Activated T-helper 17 cell treated with anti-CD3 and anti-CD28 coated beads, Interleukin-2, amount 50 U/mL, for 72 hours (primary cell): Measurements from ENCODE around the gene LGALSL. TPM values are rescaled to one million over a fixed set of nuclear protein-coding genes. Genes with fewer than 3 reads are reported as not detected.

ENCODE experiments used
- ATAC-seq: fragments of 150-1000 bp; cut with Tn5 transposase; replicated peaks from 2 replicates; pipeline ENCODE4 v1.10.0; 2021; ENCODE audit warnings: mild to moderate bottlenecking, moderate library complexity
- H3K27ac Mint-ChIP-seq: one replicate; pipeline ENCODE4 v1.8.0; 2022; ENCODE audit warnings: mixed read lengths
- H3K27me3 Mint-ChIP-seq: one replicate; pipeline ENCODE4 v1.8.0; 2022; ENCODE audit warnings: mixed read lengths
- H3K36me3 Mint-ChIP-seq: one replicate; pipeline ENCODE4 v1.8.0; 2022; ENCODE audit warnings: low read depth, mild to moderate bottlenecking, mixed read lengths
- H3K4me1 Mint-ChIP-seq: one replicate; pipeline ENCODE4 v1.8.0; 2022; ENCODE audit warnings: mixed read lengths
- H3K4me3 Mint-ChIP-seq: one replicate; pipeline ENCODE4 v1.8.0; 2022; ENCODE audit warnings: mild to moderate bottlenecking, mixed read lengths
- H3K9me3 Mint-ChIP-seq: one replicate; pipeline ENCODE4 v1.8.0; 2022; ENCODE audit warnings: mixed read lengths
- total RNA-seq, 2 donors: library from RNA; stranded (reverse); gene quantifications; one replicate each; pipeline ENCODE4 v1.2.3, GENCODE V29; 2022

The LGALSL gene
- total RNA-seq, 2 donors from 2014 or later, result 1.4 to 2.2 TPM

- Mint-ChIP-seq H3K4me1 (no peaks in the 10 kb centered on the region), H3K4me3 (no peak overlapping the region), H3K9me3 (no peaks in the 10 kb centered on the region), H3K36me3 (no peaks in the 10 kb centered on the region), H3K27me3 (no peaks in the 10 kb centered on the region), H3K27ac (no peak overlapping the region)
- ATAC-seq, result no peak
These were observed 17.6 kb downstream of the LGALSL start for GRCh38 chr2:64471600-64471999.

GRCh38 chr2:64472881-64473280 is 18.9 kb downstream of the LGALSL start:
- Mint-ChIP-seq H3K4me3 (no peak overlapping the region), H3K4me1 (no peaks in the 10 kb centered on the region), H3K36me3 (no peaks in the 10 kb centered on the region), H3K27ac (no peak overlapping the region), H3K27me3 (no peaks in the 10 kb centered on the region), H3K9me3 (no peaks in the 10 kb centered on the region)
- ATAC-seq, result no peak

- H3K4me3 Mint-ChIP-seq, result no peak overlapping the region
- no peaks in the 10 kb centered on the region for H3K36me3 Mint-ChIP-seq
- no peaks in the 10 kb centered on the region for H3K27me3 Mint-ChIP-seq
- H3K4me1 Mint-ChIP-seq, result no peaks in the 10 kb centered on the region
- no peaks in the 10 kb centered on the region for H3K9me3 Mint-ChIP-seq
- H3K27ac Mint-ChIP-seq, result no peak overlapping the region
- no peak for ATAC-seq
These were observed 20.2 kb downstream of the LGALSL start for GRCh38 chr2:64474121-64474571.

GRCh38 chr2:64474636-64475035 is 20.7 kb downstream of the LGALSL start:
- H3K27ac Mint-ChIP-seq, result no peak overlapping the region
- no peaks in the 10 kb centered on the region for H3K27me3 Mint-ChIP-seq
- no peak for ATAC-seq
- H3K36me3 Mint-ChIP-seq, result no peaks in the 10 kb centered on the region
- H3K9me3 Mint-ChIP-seq, result no peaks in the 10 kb centered on the region
- H3K4me1 Mint-ChIP-seq, result no peaks in the 10 kb centered on the region
- no peak overlapping the region for H3K4me3 Mint-ChIP-seq

GRCh38 chr2:64477037-64477436 is 23.1 kb downstream of the LGALSL start:
- Mint-ChIP-seq H3K36me3 (no peaks in the 10 kb centered on the region), H3K27ac (no peak overlapping the region), H3K27me3 (no peaks in the 10 kb centered on the region), H3K4me1 (no peaks in the 10 kb centered on the region), H3K4me3 (no peak overlapping the region), H3K9me3 (no peaks in the 10 kb centered on the region)
- no peak for ATAC-seq

GRCh38 chr2:64477979-64478378 is 24.0 kb downstream of the LGALSL start:
- Mint-ChIP-seq H3K36me3 (no peaks in the 10 kb centered on the region), H3K4me3 (no peak overlapping the region), H3K27ac (no peak overlapping the region), H3K27me3 (no peaks in the 10 kb centered on the region), H3K9me3 (no peaks in the 10 kb centered on the region), H3K4me1 (no peaks in the 10 kb centered on the region)
- ATAC-seq, result no peak

- no peaks in the 10 kb centered on the region for H3K27me3 Mint-ChIP-seq
- no peaks in the 10 kb centered on the region for H3K9me3 Mint-ChIP-seq
- H3K4me3 Mint-ChIP-seq, result no peak overlapping the region
- no peak overlapping the region for H3K27ac Mint-ChIP-seq
- H3K4me1 Mint-ChIP-seq, result no peaks in the 10 kb centered on the region
- no peaks in the 10 kb centered on the region for H3K36me3 Mint-ChIP-seq
- peak; percentile 65 for ATAC-seq
These were observed 24.7 kb downstream of the LGALSL start for GRCh38 chr2:64478502-64479230.

- no peaks in the 10 kb centered on the region for H3K4me1 Mint-ChIP-seq
- H3K36me3 Mint-ChIP-seq, result no peaks in the 10 kb centered on the region
- H3K27ac Mint-ChIP-seq, result no peak overlapping the region
- H3K27me3 Mint-ChIP-seq, result no peaks in the 10 kb centered on the region
- no peaks in the 10 kb centered on the region for H3K9me3 Mint-ChIP-seq
- no peak for ATAC-seq
- H3K4me3 Mint-ChIP-seq, result no peak overlapping the region
These were observed 25.5 kb downstream of the LGALSL start for GRCh38 chr2:64479259-64480117.

- Mint-ChIP-seq H3K4me3 (no peak overlapping the region), H3K9me3 (no peaks in the 10 kb centered on the region), H3K4me1 (no peaks in the 10 kb centered on the region), H3K27ac (no peak overlapping the region), H3K27me3 (no peaks in the 10 kb centered on the region), H3K36me3 (no peaks in the 10 kb centered on the region)
- ATAC-seq, result no peak
These were observed 27.7 kb downstream of the LGALSL start for GRCh38 chr2:64481665-64482064.

- Mint-ChIP-seq H3K27ac (no peak overlapping the region), H3K36me3 (no peaks in the 10 kb centered on the region), H3K4me3 (no peak overlapping the region), H3K27me3 (no peaks in the 10 kb centered on the region), H3K9me3 (no peaks in the 10 kb centered on the region), H3K4me1 (no peaks in the 10 kb centered on the region)
- ATAC-seq, result peak; percentile 48
These were observed 28.3 kb downstream of the LGALSL start for GRCh38 chr2:64482243-64482642.

GRCh38 chr2:64482765-64483504 is 29.0 kb downstream of the LGALSL start:
- no peaks in the 10 kb centered on the region for H3K4me1 Mint-ChIP-seq
- peak; percentile 41 for ATAC-seq
- no peaks in the 10 kb centered on the region for H3K9me3 Mint-ChIP-seq
- no peak overlapping the region for H3K27ac Mint-ChIP-seq
- no peak overlapping the region for H3K4me3 Mint-ChIP-seq
- H3K27me3 Mint-ChIP-seq, result no peaks in the 10 kb centered on the region
- H3K36me3 Mint-ChIP-seq, result no peaks in the 10 kb centered on the region

- H3K9me3 Mint-ChIP-seq, result no peaks in the 10 kb centered on the region
- no peaks in the 10 kb centered on the region for H3K4me1 Mint-ChIP-seq
- H3K27ac Mint-ChIP-seq, result no peak overlapping the region
- no peak overlapping the region for H3K4me3 Mint-ChIP-seq
- H3K36me3 Mint-ChIP-seq, result no peaks in the 10 kb centered on the region
- peaks cover 3% of the 10 kb centered on the region for H3K27me3 Mint-ChIP-seq
- no peak for ATAC-seq
These were observed 31.4 kb downstream of the LGALSL start for GRCh38 chr2:64485331-64485730.

GRCh38 chr2:64485961-64486360 is 32.0 kb downstream of the LGALSL start:
- no peaks in the 10 kb centered on the region for H3K36me3 Mint-ChIP-seq
- H3K9me3 Mint-ChIP-seq, result no peaks in the 10 kb centered on the region
- H3K4me1 Mint-ChIP-seq, result no peaks in the 10 kb centered on the region
- no peak for ATAC-seq
- H3K27me3 Mint-ChIP-seq, result peaks cover 4% of the 10 kb centered on the region
- no peak overlapping the region for H3K4me3 Mint-ChIP-seq
- H3K27ac Mint-ChIP-seq, result no peak overlapping the region

GRCh38 chr2:64487256-64488049 is 33.5 kb downstream of the LGALSL start:
- no peaks in the 10 kb centered on the region for H3K9me3 Mint-ChIP-seq
- no peak for ATAC-seq
- H3K27me3 Mint-ChIP-seq, result peaks cover 8% of the 10 kb centered on the region
- H3K27ac Mint-ChIP-seq, result no peak overlapping the region
- H3K4me1 Mint-ChIP-seq, result no peaks in the 10 kb centered on the region
- no peak overlapping the region for H3K4me3 Mint-ChIP-seq
- no peaks in the 10 kb centered on the region for H3K36me3 Mint-ChIP-seq
